B cell (primary cell): ENCODE data around the gene XXYLT1.

ENCODE experiments used
- EZH2 ChIP-seq: IDR thresholded peaks from 2 replicates; pipeline ENCODE4 v1.6.1; 2012; ENCODE audit warnings: borderline replicate concordance, low read depth, mild to moderate bottlenecking, moderate library complexity, low read length; ENCODE audit not compliant: insufficient read depth, poor library complexity, severe bottlenecking
- TF ChIP-seq, protein P1 (sequence below): fragments of 200-600 bp; IDR thresholded peaks from one replicate; pipeline ENCODE4 v1.8.0; 2022; ENCODE audit warnings: antibody characterized with exemption, mild to moderate bottlenecking

DNA sequence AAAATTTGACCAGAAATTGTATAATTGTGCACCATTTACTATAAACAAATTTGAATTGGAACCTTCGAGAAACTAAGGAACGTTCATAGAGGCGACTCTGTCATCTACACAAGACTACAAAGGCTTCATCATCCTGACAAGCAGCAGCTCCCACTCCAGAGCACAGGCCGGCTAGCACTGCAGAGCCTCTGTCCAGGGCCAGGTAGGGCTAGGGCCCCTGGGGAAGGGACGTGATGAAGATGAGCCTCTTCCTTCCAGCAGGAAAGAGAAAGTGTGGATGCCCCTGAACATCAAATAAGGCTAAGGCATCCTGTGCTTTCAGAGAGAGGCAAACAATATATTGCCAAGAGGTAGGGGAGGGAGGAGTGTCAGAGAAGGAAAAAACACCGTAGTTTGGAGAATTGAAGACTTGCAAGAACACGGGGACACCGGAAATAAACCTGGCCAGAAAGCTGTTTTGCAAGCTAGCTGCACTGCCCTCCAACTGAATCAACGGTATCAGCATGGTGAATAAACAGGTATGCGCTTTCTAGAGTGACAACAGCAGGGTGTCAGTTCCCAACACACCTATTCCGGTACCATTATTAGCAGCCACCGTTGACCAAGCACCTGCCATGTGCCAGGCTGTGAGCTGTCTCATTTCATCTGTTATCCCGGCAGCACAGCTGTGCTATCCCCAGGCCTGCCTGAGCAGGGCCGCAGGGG, 12.4 kb downstream of the XXYLT1 start:
- no peak for TF ChIP-seq EZH2
- TF ChIP-seq, protein P1, sequence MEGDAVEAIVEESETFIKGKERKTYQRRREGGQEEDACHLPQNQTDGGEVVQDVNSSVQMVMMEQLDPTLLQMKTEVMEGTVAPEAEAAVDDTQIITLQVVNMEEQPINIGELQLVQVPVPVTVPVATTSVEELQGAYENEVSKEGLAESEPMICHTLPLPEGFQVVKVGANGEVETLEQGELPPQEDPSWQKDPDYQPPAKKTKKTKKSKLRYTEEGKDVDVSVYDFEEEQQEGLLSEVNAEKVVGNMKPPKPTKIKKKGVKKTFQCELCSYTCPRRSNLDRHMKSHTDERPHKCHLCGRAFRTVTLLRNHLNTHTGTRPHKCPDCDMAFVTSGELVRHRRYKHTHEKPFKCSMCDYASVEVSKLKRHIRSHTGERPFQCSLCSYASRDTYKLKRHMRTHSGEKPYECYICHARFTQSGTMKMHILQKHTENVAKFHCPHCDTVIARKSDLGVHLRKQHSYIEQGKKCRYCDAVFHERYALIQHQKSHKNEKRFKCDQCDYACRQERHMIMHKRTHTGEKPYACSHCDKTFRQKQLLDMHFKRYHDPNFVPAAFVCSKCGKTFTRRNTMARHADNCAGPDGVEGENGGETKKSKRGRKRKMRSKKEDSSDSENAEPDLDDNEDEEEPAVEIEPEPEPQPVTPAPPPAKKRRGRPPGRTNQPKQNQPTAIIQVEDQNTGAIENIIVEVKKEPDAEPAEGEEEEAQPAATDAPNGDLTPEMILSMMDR, result no peak
